ENCODE data around the gene EPHA7. TPM values are rescaled to one million over a fixed set of nuclear protein-coding genes. Genes with fewer than 3 reads are reported as not detected.

EPHA7 gene
- total RNA-seq, 2 donors from 2014 or later, result 2.5 to 5.5 TPM

DNA sequence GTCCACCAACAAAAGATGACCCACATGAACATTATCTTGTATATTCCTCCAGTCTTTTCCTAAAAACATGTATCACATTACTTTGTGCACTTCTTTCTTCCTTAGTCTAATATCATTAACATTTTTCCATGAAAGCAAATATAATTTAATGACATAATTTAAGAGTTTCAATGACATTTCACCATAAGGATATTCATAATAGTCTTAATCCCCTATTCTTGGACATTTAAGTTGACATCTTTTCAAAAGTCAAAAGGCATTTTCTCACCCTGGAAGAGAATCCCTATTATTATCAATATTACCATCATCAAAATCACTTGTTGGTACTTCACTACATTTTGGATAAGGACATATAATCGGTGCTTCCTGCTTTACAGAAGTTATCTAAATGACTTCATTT lies 31.3 kb downstream of the EPHA7 start:
- no peaks in the 10 kb centered on the region for H3K27me3 ChIP-seq (ENCODE audit: control insufficient read depth, insufficient read depth, low read length, poor library complexity, severe bottlenecking)
- no peak overlapping the region for H3K9ac ChIP-seq (ENCODE audit: extremely low read depth, low read length, poor library complexity, severe bottlenecking)
- H3K4me3 ChIP-seq (ENCODE audit: low read length), result no peak overlapping the region
- no peaks in the 10 kb centered on the region for H3K4me1 Mint-ChIP-seq
- no peak for DNase-seq
- H3K9me3 ChIP-seq (ENCODE audit: control insufficient read depth, low read length), result peaks cover 6% of the 10 kb centered on the region
- H3K4me1 ChIP-seq (ENCODE audit: control insufficient read depth, insufficient read depth, low read length), result no peaks in the 10 kb centered on the region
- H3K27me3 Mint-ChIP-seq (ENCODE audit: insufficient read depth), result no peaks in the 10 kb centered on the region
- TF ChIP-seq, protein P1, sequence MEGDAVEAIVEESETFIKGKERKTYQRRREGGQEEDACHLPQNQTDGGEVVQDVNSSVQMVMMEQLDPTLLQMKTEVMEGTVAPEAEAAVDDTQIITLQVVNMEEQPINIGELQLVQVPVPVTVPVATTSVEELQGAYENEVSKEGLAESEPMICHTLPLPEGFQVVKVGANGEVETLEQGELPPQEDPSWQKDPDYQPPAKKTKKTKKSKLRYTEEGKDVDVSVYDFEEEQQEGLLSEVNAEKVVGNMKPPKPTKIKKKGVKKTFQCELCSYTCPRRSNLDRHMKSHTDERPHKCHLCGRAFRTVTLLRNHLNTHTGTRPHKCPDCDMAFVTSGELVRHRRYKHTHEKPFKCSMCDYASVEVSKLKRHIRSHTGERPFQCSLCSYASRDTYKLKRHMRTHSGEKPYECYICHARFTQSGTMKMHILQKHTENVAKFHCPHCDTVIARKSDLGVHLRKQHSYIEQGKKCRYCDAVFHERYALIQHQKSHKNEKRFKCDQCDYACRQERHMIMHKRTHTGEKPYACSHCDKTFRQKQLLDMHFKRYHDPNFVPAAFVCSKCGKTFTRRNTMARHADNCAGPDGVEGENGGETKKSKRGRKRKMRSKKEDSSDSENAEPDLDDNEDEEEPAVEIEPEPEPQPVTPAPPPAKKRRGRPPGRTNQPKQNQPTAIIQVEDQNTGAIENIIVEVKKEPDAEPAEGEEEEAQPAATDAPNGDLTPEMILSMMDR (conservative IDR thresholded peaks at IDR 0.05), result no peak
- H3K36me3 ChIP-seq (ENCODE audit: control insufficient read depth, insufficient read depth, low read length), result no peaks in the 10 kb centered on the region
- H3K4me3 Mint-ChIP-seq, result no peak overlapping the region
- no peaks in the 10 kb centered on the region for H3K36me3 Mint-ChIP-seq (ENCODE audit: low read depth)
- no CpG with 5 or more reads among the region's 1 CpG for WGBS, 2 experiments (ENCODE audit: insufficient coverage in 1 of 2, insufficient read length in 1 of 2)
- H3K27ac Mint-ChIP-seq, result no peak overlapping the region
- H3K9me3 Mint-ChIP-seq, result no peaks in the 10 kb centered on the region
- H3K27ac ChIP-seq (ENCODE audit: low read depth, low read length), result no peak overlapping the region

DNA sequence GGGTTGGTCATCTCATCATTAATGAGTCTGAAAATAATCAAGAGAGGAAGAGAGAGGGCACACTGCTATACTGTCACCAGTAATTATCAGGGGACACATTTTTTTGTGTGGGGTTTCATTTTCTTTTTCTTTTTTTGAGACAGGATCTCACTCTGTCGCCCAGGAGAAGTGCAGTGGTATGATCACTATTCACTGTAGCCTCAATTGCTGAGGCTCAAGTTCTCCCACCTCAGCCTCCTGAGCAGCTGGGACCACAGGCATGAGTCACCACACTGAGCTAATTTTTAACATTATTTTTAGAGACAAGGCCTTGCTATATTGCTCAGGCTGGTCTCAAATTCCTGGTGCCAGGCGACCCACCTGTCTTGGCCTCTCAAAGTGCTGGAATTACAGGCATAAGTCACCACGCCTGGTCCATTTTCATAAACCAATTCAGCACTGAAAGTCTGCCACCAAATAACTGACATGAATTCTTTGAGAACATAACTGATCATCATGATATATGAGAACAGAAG lies 43.3 kb downstream of the EPHA7 start:
- Mint-ChIP-seq H3K27me3 (ENCODE audit: insufficient read depth) (no peaks in the 10 kb centered on the region), H3K4me1 (peaks cover 8% of the 10 kb centered on the region), H3K36me3 (ENCODE audit: low read depth) (no peaks in the 10 kb centered on the region), H3K27ac (no peak overlapping the region), H3K9me3 (no peaks in the 10 kb centered on the region), H3K4me3 (no peak overlapping the region)
- TF ChIP-seq, protein P1 (conservative IDR thresholded peaks at IDR 0.05), result no peak
- H3K9ac ChIP-seq (ENCODE audit: extremely low read depth, low read length, poor library complexity, severe bottlenecking), result no peak overlapping the region
- H3K4me1 ChIP-seq (ENCODE audit: control insufficient read depth, insufficient read depth, low read length), result no peaks in the 10 kb centered on the region
- WGBS, 2 experiments (ENCODE audit: insufficient coverage in 1 of 2, insufficient read length in 1 of 2), result 89 to 92% methylated on average over 2 to 3 of the region's 3 CpGs
- H3K9me3 ChIP-seq (ENCODE audit: control insufficient read depth, low read length), result no peaks in the 10 kb centered on the region
- no peak overlapping the region for H3K4me3 ChIP-seq (ENCODE audit: low read length)
- DNase-seq, result no peak
- H3K27me3 ChIP-seq (ENCODE audit: control insufficient read depth, insufficient read depth, low read length, poor library complexity, severe bottlenecking), result no peaks in the 10 kb centered on the region
- H3K27ac ChIP-seq (ENCODE audit: low read depth, low read length), result no peak overlapping the region
- H3K36me3 ChIP-seq (ENCODE audit: control insufficient read depth, insufficient read depth, low read length), result no peaks in the 10 kb centered on the region

DNA sequence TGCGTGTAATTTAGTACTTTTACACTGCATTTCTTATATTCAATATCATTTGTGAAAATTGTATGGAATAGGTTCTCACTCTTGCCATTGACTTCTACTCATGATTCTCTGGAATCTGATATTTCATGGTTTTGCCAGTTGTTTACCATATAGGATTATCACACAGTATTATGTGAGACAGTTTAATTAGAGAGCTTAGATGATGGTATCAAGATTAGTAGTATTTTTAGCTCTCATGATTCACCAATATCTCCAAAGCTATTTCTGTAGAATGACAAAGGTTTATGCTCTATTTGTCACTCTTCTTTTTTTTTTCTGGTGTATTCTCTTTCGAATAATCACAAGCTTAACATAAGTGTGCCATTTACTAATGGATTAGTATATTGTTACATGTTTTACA lies 45.9 kb downstream of the EPHA7 start:
- Mint-ChIP-seq H3K27ac (no peak overlapping the region), H3K36me3 (ENCODE audit: low read depth) (no peaks in the 10 kb centered on the region), H3K9me3 (no peaks in the 10 kb centered on the region), H3K4me3 (no peak overlapping the region), H3K4me1 (peaks cover 5% of the 10 kb centered on the region), H3K27me3 (ENCODE audit: insufficient read depth) (no peaks in the 10 kb centered on the region)
- H3K9ac ChIP-seq (ENCODE audit: extremely low read depth, low read length, poor library complexity, severe bottlenecking), result no peak overlapping the region
- WGBS, 2 experiments (ENCODE audit: insufficient coverage in 1 of 2, insufficient read length in 1 of 2), result 85% methylated on average over 2 of the region's 2 CpGs; no CpG with 5 or more reads in 1 of the 2 experiments
- TF ChIP-seq, protein P1 (conservative IDR thresholded peaks at IDR 0.05), result no peak
- no peaks in the 10 kb centered on the region for H3K27me3 ChIP-seq (ENCODE audit: control insufficient read depth, insufficient read depth, low read length, poor library complexity, severe bottlenecking)
- H3K4me1 ChIP-seq (ENCODE audit: control insufficient read depth, insufficient read depth, low read length), result no peaks in the 10 kb centered on the region
- H3K9me3 ChIP-seq (ENCODE audit: control insufficient read depth, low read length), result no peaks in the 10 kb centered on the region
- H3K27ac ChIP-seq (ENCODE audit: low read depth, low read length), result no peak overlapping the region
- H3K4me3 ChIP-seq (ENCODE audit: low read length), result no peak overlapping the region
- H3K36me3 ChIP-seq (ENCODE audit: control insufficient read depth, insufficient read depth, low read length), result no peaks in the 10 kb centered on the region
- DNase-seq, result no peak
